ENCODE data around the gene BPIFB4.
A peak's percentile ranks its signal among the peaks of the same experiment; 100 is the strongest.

The BPIFB4 gene

GRCh38 chr20:33062105-33062824 is 17.2 kb upstream of the BPIFB4 start:
- no peak for DNase-seq (ENCODE audit: low spot score)

DNA sequence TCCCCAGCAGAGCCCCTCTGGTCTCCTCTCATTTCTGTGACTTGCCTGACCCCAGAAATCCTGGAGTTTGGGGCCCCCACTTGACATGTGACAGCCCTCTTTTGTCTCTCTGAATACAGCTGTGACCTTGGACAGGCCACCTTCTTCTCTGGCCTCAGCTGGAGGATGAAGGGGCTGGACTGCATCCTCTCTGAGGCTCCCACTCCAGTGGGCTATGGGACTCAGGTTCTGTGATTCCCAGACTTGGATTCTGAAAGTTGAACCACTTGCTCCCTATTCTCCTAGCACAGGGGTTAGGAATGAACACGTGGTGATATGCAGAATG is 16.7 kb upstream of the BPIFB4 start:
- no peak for DNase-seq (ENCODE audit: low spot score)

GRCh38 chr20:33063271-33063670 is 16.2 kb upstream of the BPIFB4 start:
- DNase-seq (ENCODE audit: low spot score) = no peak

GRCh38 chr20:33064572-33065287 is 14.7 kb upstream of the BPIFB4 start:
- no peak for DNase-seq (ENCODE audit: low spot score)

GRCh38 chr20:33065785-33066184 is 13.7 kb upstream of the BPIFB4 start:
- DNase-seq (ENCODE audit: low spot score) = no peak

DNA sequence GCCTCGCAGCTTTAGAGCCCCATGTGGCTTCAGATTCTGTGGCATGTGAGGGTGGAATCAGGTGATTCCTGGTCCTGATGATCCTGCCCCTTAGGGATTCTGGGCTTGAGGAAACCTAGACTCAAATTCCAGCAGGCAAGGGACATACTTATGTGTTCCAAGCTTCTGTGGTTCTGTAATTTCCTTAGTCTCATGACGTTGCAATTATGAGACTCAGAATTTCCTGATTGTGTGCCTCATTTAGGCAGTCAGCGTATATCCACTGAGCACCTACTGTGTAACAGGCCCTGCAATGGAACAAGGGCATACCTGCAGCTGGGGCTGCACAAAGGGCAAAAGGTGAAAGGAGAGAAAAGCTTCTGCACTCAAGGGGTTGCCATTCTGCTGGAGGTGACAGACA is 11.6 kb upstream of the BPIFB4 start:
- no peak for DNase-seq (ENCODE audit: low spot score)

DNA sequence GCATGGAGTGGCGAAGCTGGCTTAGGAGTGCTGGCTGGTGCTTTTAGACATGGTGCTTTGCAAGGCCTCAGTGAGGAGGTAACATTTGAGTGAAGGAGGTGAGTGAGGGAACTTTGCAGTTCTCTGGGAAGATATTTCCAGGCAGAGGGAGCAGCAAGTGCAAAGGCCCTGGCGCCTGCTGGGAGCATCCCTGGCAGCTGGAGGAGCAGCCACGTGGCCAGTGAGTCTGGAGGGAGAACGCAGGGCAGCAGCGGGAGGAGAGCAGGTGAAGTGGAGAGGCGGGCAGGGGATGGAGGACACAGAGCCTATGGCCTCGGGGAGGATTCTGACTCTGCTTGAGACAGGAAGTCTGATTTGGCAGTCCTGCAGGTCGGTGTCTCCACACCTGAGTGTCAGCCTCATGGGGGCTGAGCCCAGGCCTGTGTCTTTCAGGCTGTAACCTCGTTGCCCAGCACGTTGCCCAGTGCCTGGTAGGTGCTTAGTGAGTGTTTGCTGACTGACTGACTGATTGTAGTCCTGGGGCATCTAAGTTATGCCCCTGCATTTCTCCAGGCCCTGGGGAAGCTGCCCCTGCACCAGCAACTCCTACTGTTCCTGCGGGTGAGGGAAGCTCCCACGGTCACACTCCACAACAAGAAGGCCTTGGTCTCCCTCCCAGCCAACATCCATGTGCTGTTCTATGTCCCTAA is 11.0 kb upstream of the BPIFB4 start:
- no peak for DNase-seq (ENCODE audit: low spot score)

DNA sequence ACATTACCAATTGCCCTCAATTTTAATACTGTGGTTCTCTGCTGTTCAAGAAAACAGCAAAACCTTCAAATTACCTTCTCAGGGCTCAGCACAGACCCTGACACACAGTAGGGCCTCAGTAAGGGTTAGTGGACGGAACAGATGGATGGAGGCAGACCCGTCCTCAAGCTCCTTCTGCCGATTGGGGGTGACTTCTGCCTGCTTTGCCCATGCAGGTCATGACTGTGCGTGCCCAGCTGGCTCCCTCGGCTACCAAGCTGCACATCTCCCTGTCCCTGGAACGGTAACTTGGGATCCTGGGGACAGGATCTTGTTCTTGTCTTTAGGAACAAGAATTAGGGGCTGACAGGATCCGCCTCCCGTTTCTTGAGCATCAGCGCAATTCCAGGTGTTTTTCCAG is 9.8 kb upstream of the BPIFB4 start:
- no peak for DNase-seq (ENCODE audit: low spot score)

- DNase-seq (ENCODE audit: low spot score) = no peak
Measured at GRCh38 chr20:33070111-33071053, 9.1 kb upstream of the BPIFB4 start.

GRCh38 chr20:33071198-33071597 is 8.2 kb upstream of the BPIFB4 start:
- peak; percentile 4 for DNase-seq (ENCODE audit: low spot score)

GRCh38 chr20:33072362-33072761 is 7.1 kb upstream of the BPIFB4 start:
- DNase-seq (ENCODE audit: low spot score) = no peak

DNA sequence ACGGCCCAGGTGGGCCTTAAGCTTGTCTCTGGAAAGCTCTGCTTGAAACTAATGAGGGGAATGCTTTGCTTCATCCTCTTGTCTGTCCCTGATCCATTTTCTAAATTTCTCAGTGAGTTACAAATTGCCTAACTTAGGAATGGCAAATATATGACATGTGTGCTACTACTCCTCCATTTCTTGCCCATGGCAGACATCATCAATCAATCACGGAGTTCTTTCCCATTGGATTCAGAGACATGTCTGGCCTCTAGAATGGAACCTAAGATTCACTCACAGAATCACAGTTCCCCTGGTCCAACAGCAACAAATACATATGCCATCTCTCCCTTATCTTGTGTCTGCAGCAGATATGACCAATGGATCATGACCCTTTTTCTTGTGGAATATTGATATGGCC is 6.6 kb upstream of the BPIFB4 start:
- DNase-seq (ENCODE audit: low spot score) = no peak

DNA sequence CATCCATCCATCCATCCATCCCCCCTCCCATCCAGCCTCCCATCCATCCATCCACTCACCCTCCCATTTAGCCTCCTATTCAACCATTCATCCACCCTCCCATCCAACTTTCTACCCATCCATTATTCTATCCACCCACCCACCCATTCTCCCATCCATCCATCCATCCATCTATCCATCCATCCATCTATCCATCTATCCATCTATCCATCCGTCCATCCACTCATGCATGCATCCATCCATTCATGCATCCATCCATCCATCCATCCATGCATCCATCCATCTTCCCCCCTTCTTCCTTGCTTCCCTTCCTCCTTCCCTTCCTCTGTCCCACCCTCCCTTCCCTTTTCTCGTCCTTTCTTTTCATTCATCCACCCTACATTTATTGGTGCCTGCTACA is 4.8 kb upstream of the BPIFB4 start:
- DNase-seq (ENCODE audit: low spot score) = no peak

GRCh38 chr20:33075281-33075680 is 4.2 kb upstream of the BPIFB4 start:
- DNase-seq (ENCODE audit: low spot score) = no peak

DNA sequence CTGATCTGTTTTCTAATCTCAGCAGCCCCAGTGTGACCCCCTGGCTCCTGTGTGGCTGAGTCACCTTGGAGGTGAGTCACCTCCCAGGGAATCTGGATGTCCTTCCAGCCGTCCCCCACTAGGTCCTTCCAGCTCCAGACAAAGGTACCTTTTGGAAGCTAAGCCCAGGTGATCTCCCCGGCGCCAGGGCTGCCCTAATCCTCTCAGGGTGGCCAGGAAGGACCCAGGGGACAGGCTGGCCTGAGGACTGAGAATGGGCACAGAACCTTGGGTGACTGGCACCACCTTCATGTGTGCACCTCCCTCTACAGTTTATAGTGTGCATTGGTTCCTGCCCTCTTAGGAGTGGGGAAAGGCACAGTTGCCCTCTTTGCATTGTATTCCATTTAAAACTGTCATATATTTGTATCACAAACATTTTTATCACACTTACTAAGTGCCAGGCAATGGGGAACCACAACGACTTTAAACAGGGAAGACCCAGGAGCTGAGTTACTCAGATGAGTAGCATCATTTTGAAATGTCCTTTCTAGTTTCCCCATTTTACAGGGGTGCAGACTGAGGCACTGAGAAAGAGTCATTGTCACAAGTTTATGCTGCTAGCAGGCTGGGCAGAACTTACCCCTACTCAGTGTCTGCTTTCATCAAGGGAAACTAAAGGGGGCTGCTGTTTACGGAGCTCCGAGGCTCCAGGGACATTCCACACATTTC is 2.6 kb upstream of the BPIFB4 start:
- DNase-seq (ENCODE audit: low spot score) = no peak

GRCh38 chr20:33081411-33082154 is 2.1 kb downstream of the BPIFB4 start:
- DNase-seq (ENCODE audit: low spot score) = no peak

- no peak for DNase-seq (ENCODE audit: low spot score)
Measured at GRCh38 chr20:33082546-33082945, 3.1 kb downstream of the BPIFB4 start.

DNA sequence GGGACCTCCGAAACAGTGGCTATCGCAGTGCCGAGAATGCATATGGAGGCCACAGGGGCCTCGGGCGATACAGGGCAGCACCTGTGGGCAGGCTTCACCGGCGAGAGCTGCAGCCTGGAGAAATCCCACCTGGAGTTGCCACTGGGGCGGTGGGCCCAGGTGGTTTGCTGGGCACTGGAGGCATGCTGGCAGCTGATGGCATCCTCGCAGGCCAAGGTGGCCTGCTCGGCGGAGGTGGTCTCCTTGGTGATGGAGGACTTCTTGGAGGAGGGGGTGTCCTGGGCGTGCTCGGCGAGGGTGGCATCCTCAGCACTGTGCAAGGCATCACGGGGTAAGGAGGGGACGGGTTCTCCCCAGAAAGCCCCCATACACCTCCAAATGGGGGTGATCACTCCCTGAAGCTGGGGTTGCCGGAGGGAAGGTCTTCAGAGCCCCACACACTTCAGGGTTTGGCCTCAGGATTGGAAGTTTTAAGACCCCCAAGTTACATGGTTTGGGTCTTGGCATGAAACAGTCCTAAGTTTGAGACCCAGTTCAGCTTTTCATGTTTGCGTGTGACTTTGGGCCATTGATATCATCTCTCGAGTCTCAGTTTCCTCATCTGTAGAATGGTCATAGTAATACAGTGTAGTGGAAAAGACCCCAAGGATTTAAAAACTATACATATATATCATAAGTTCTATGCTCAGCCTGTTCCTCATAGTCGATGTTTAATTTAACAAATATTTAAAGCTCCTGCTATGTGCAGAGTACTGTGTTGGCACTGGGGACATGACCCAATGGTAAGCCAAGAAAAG is 4.3 kb downstream of the BPIFB4 start:
- no peak for DNase-seq (ENCODE audit: low spot score)

DNA sequence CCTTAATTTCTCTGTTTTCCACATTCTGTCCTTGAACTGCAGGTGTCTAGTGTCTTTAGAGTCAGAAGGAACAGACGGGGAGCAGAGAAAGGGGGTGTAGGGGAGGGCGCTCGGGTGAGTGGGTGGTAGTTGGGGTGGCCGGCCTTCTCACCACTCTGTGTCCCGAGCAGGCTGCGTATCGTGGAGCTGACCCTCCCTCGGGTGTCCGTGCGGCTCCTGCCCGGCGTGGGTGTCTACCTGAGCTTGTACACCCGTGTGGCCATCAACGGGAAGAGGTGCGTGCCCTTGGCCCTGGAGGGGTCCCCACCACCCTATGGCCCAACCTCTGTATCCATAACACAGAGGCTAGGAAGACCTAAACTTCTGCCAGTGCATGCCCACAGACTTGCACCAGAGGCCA is 5.3 kb downstream of the BPIFB4 start:
- DNase-seq (ENCODE audit: low spot score) = no peak
